ENCODE results near the gene KCTD8.
"Not testable (repeated sequence)": the region's sequence is repeated elsewhere in the genome, so short reads cannot be mapped to it uniquely, and the experiment has no call there.

Gene KCTD8

GRCh38 chr4:44167766-44168165, 280.8 kb downstream of the KCTD8 start:
- in situ Hi-C loops (cut with MboI; ENCODE audit: low sequenced_read_pairs), result not testable (repeated sequence)

GRCh38 chr4:44165938-44166337, 282.7 kb downstream of the KCTD8 start:
- in situ Hi-C loops (cut with MboI; ENCODE audit: low sequenced_read_pairs), result no loop called here

GRCh38 chr4:44162538-44163270, 285.9 kb downstream of the KCTD8 start:
- in situ Hi-C loops (cut with MboI; ENCODE audit: low sequenced_read_pairs), result no loop called here

GRCh38 chr4:44161756-44162155, 286.9 kb downstream of the KCTD8 start:
- in situ Hi-C loops (cut with MboI; ENCODE audit: low sequenced_read_pairs), result no loop called here

- in situ Hi-C loops (cut with MboI; ENCODE audit: low sequenced_read_pairs), result no loop called here
Measured at GRCh38 chr4:44160776-44161367, 287.7 kb downstream of the KCTD8 start.

- in situ Hi-C loops (cut with MboI; ENCODE audit: low sequenced_read_pairs), result no loop called here
Measured at GRCh38 chr4:44159991-44160390, 288.6 kb downstream of the KCTD8 start.

GRCh38 chr4:44157611-44158277, 290.9 kb downstream of the KCTD8 start:
- in situ Hi-C loops (cut with MboI; ENCODE audit: low sequenced_read_pairs), result no loop called here

- in situ Hi-C loops (cut with MboI; ENCODE audit: low sequenced_read_pairs), result no loop called here
Measured at GRCh38 chr4:44150091-44150576, 298.5 kb downstream of the KCTD8 start.

GRCh38 chr4:44149282-44149681, 299.3 kb downstream of the KCTD8 start:
- in situ Hi-C loops (cut with MboI; ENCODE audit: low sequenced_read_pairs), result no loop called here

- in situ Hi-C loops (cut with MboI; ENCODE audit: low sequenced_read_pairs), result no loop called here
Measured at GRCh38 chr4:44147571-44148075, 301.0 kb downstream of the KCTD8 start.

GRCh38 chr4:44146516-44146915, 302.1 kb downstream of the KCTD8 start:
- in situ Hi-C loops (cut with MboI; ENCODE audit: low sequenced_read_pairs), result no loop called here

GRCh38 chr4:44145868-44146267, 302.7 kb downstream of the KCTD8 start:
- in situ Hi-C loops (cut with MboI; ENCODE audit: low sequenced_read_pairs), result no loop called here

GRCh38 chr4:44132526-44132925, 316.1 kb downstream of the KCTD8 start:
- in situ Hi-C loops (cut with MboI; ENCODE audit: low sequenced_read_pairs), result no loop called here

All from HL-60/S4 treated with phorbol 12-myristate 13-acetate at 8.2 ng/mL for 4 days and 3 days (cell line).